Measurements from ENCODE around the gene CPT2. TPM values are rescaled to one million over a fixed set of nuclear protein-coding genes. Genes with fewer than 3 reads are reported as not detected.

CPT2 gene
- total and polyA plus RNA-seq, 10 donors = 7.1 to 30.9 (median 16.8) TPM

DNA sequence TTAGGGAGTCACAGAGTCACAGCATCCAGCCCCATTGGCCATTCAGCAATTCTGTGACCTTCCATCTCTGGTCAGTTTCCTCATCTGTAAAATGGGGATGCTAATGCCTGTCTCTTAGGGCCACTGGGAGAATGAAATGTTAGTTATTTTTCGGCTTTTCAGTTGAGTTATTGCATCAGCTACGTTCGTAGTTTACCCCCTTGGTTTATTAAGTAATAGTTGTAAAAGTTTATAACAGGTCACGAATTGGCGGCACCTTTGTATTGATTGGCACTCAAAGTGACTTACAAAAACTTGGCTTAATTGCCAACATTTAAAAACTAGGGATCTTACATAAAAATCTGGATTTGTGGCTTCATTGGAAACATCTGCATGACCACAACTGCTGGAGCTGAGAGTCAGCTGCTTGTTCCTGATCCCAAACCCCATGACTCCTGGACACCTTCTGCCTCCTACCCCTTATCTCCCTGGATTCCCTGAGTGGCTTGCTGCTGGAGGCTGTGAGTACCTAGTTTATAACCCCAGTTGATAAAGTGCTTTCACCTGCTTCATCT, 31.1 kb upstream of the CPT2 start:
- Histone ChIP-seq H3K27ac (no peak overlapping the region), H3K36me3 (no peaks in the 10 kb centered on the region), H3K9me3 (no peaks in the 10 kb centered on the region), H3K27me3 (replicated peaks in 1 of 7) (peaks cover 0 to 66% (median 3%) of the 10 kb centered on the region in 7 donors), H3K4me1 (no peaks in the 10 kb centered on the region), H3K4me3 (no peak overlapping the region)
- DNase-seq = no peak
- intact Hi-C loops (cut with DNase I; ENCODE audit: low total_unique reads) = no loop called here
- TF ChIP-seq, protein P1, sequence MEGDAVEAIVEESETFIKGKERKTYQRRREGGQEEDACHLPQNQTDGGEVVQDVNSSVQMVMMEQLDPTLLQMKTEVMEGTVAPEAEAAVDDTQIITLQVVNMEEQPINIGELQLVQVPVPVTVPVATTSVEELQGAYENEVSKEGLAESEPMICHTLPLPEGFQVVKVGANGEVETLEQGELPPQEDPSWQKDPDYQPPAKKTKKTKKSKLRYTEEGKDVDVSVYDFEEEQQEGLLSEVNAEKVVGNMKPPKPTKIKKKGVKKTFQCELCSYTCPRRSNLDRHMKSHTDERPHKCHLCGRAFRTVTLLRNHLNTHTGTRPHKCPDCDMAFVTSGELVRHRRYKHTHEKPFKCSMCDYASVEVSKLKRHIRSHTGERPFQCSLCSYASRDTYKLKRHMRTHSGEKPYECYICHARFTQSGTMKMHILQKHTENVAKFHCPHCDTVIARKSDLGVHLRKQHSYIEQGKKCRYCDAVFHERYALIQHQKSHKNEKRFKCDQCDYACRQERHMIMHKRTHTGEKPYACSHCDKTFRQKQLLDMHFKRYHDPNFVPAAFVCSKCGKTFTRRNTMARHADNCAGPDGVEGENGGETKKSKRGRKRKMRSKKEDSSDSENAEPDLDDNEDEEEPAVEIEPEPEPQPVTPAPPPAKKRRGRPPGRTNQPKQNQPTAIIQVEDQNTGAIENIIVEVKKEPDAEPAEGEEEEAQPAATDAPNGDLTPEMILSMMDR (IDR thresholded peaks at IDR 0.05 in 8 of 11, conservative IDR thresholded peaks at IDR 0.05 in 3 of 11) = no peak
- TF ChIP-seq POLR2AphosphoS5 (IDR thresholded peaks at IDR 0.05) = no peak
- TF ChIP-seq POLR2A (IDR thresholded peaks at IDR 0.05) = no peak
- 79 to 94% (median 87%) methylated on average over 5 of the region's 5 CpGs for WGBS, 5 donors

DNA sequence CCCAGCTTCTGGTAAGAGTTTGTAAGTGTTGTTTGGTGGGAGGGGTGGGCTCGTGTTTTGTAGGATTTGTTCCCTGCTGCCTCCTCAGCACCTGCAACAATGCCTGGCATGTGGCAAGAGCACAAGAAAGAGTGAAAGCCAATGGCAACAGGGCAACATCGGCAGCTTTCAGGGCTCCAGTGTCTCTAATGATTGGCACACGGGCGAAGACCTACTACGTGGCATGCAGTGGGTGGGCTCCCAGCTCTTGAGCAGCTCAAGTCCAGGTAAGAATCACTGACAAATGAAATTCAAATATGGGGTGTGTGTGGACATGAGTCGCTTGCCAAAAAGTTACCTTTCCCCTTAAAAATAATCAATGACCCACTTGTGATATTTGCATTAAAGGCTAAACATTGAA, 30.3 kb upstream of the CPT2 start:
- no peaks in the 10 kb centered on the region for H3K4me1 ChIP-seq
- no peak overlapping the region for H3K4me3 ChIP-seq
- intact Hi-C loops (cut with DNase I; ENCODE audit: low total_unique reads) = no loop called here
- H3K27ac ChIP-seq = no peak overlapping the region
- TF ChIP-seq, protein P1 (IDR thresholded peaks at IDR 0.05 in 8 of 11, conservative IDR thresholded peaks at IDR 0.05 in 3 of 11) = no peak
- TF ChIP-seq POLR2A (IDR thresholded peaks at IDR 0.05) (no peak), POLR2AphosphoS5 (IDR thresholded peaks at IDR 0.05) (no peak)
- peaks cover 0 to 68% (median 3%) of the 10 kb centered on the region in 7 donors for H3K27me3 ChIP-seq (replicated peaks in 1 of 7)
- no peaks in the 10 kb centered on the region for H3K36me3 ChIP-seq
- DNase-seq = no peak
- no peaks in the 10 kb centered on the region for H3K9me3 ChIP-seq
- WGBS, 5 donors = 77 to 88% (median 85%) methylated on average over 6 of the region's 6 CpGs

DNA sequence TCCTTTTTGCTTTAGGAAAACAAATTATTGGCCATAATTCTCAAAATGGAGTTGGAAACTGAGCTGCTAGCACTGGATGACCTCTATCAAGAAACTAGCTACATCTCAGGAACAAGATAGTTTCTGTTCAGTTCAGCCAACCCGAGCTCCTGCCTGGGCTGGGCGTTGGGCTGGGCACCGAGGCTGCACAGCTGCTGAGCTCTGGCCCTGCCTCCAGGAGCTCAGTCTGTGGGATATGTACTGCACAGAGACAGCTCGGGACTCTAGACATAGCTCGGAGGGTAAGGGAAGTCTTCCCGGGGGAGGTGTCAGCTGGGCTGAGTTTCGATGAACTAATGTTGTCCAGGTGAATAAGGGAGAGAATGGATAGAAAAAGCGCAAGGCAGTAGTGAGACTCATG, 29.7 kb upstream of the CPT2 start:
- Histone ChIP-seq H3K27me3 (replicated peaks in 1 of 7) (peaks cover 0 to 68% (median 3%) of the 10 kb centered on the region in 7 donors), H3K27ac (no peak overlapping the region), H3K4me3 (no peak overlapping the region), H3K36me3 (no peaks in the 10 kb centered on the region), H3K4me1 (no peaks in the 10 kb centered on the region), H3K9me3 (no peaks in the 10 kb centered on the region)
- 80 to 85% (median 84%) methylated on average over 8 of the region's 8 CpGs for WGBS, 5 donors
- DNase-seq = no peak
- TF ChIP-seq POLR2A (IDR thresholded peaks at IDR 0.05) = no peak
- TF ChIP-seq, protein P1 (IDR thresholded peaks at IDR 0.05 in 8 of 11, conservative IDR thresholded peaks at IDR 0.05 in 3 of 11) = no peak
- intact Hi-C loops (cut with DNase I; ENCODE audit: low total_unique reads) = no loop called here

DNA sequence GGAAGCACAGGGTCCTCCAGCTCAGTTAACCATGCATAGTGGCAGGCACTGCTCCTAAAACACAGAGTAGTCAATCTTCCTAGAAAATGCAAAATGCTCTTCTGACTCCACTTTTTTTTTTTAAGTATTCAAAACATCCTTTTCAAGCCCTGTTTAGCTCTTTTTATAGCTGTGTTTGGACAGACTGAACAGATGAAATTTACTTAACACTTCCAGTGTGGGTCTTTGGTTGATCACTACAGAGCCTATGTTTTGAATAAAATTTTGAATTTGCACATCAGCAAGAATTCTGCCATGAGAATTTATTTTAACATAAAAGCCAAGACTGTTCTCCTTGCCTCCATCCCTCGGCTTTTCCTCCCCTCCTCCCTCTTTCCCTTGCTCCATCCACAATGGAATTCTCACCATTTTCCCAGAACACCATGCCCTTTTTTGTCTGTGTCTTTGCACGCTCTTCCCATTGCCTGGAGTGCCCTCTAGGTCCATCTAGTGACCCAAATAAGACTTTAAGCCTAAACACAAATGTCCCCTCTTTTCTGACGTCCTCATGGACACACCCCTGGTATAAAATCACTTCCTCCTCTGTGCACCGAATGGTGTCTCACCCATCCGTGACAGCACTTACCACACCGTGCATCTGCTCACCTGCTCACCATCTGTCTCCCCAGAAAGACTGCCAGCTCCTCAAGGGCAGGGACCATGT, 24.0 kb upstream of the CPT2 start:
- no peak for TF ChIP-seq POLR2A (IDR thresholded peaks at IDR 0.05)
- peak in 2 of 3 donors; percentile 14 to 26 for TF ChIP-seq POLR2AphosphoS5 (IDR thresholded peaks at IDR 0.05)
- intact Hi-C loops (cut with DNase I; ENCODE audit: low total_unique reads) = no loop called here
- H3K4me1 ChIP-seq = peaks cover 0 to 24% (median 4%) of the 10 kb centered on the region in 6 donors
- no peak for DNase-seq
- no peaks in the 10 kb centered on the region for H3K36me3 ChIP-seq
- H3K9me3 ChIP-seq = no peaks in the 10 kb centered on the region
- H3K27me3 ChIP-seq (replicated peaks in 1 of 7) = peaks cover 0 to 61% (median 9%) of the 10 kb centered on the region in 7 donors
- 30 to 50% (median 33%) methylated on average over 6 of the region's 6 CpGs for WGBS, 5 donors
- H3K27ac ChIP-seq = no peak overlapping the region
- no peak overlapping the region for H3K4me3 ChIP-seq

All from spleen (tissue), 11 donors.